ENCODE results near the gene XXYLT1.

The XXYLT1 gene

GRCh38 chr3:195164573-195165264 lies 106.2 kb downstream of the XXYLT1 start:
- DNase-seq = no peak

GRCh38 chr3:195163719-195164572 lies 107.0 kb downstream of the XXYLT1 start:
- no peak for DNase-seq

- DNase-seq = no peak
Observed at GRCh38 chr3:195162816-195163215, 108.1 kb downstream of the XXYLT1 start.

GRCh38 chr3:195162033-195162669 lies 108.8 kb downstream of the XXYLT1 start:
- DNase-seq = peak; percentile 31

- no peak for DNase-seq
Observed at GRCh38 chr3:195160908-195161434, 110.0 kb downstream of the XXYLT1 start.

GRCh38 chr3:195160257-195160898 lies 110.6 kb downstream of the XXYLT1 start:
- no peak for DNase-seq

GRCh38 chr3:195159814-195160165 lies 111.2 kb downstream of the XXYLT1 start:
- no peak for DNase-seq

- no peak for DNase-seq
Observed at GRCh38 chr3:195159117-195159813, 111.7 kb downstream of the XXYLT1 start.

GRCh38 chr3:195156286-195156890 lies 114.6 kb downstream of the XXYLT1 start:
- no peak for DNase-seq

- no peak for DNase-seq
Observed at GRCh38 chr3:195155570-195156241, 115.3 kb downstream of the XXYLT1 start.

- DNase-seq = no peak
Observed at GRCh38 chr3:195154793-195155535, 116.0 kb downstream of the XXYLT1 start.

- no peak for DNase-seq
Observed at GRCh38 chr3:195154111-195154791, 116.7 kb downstream of the XXYLT1 start.

- no peak for DNase-seq
Observed at GRCh38 chr3:195153653-195154052, 117.3 kb downstream of the XXYLT1 start.

- DNase-seq = no peak
Observed at GRCh38 chr3:195153130-195153529, 117.8 kb downstream of the XXYLT1 start.

- DNase-seq = no peak
Observed at GRCh38 chr3:195151866-195152541, 119.0 kb downstream of the XXYLT1 start.

GRCh38 chr3:195151402-195151801 lies 119.6 kb downstream of the XXYLT1 start:
- no peak for DNase-seq

- peak; percentile 28 for DNase-seq
Observed at GRCh38 chr3:195150181-195151118, 120.5 kb downstream of the XXYLT1 start.
